Activated naive CD8-positive, alpha-beta T cell (primary cell): ENCODE measurements around the gene HSPBAP1.
A peak's percentile ranks its signal among the peaks of the same experiment; 100 is the strongest.

Experiments used
- H3K27ac Mint-ChIP-seq: one replicate; pipeline ENCODE4 v1.8.0; 2021; ENCODE audit warnings: mixed read lengths
- H3K27me3 Mint-ChIP-seq: one replicate; pipeline ENCODE4 v1.8.0; 2021; ENCODE audit warnings: mixed read lengths
- H3K36me3 Mint-ChIP-seq: one replicate; pipeline ENCODE4 v1.8.0; 2021; ENCODE audit warnings: mixed read lengths
- H3K4me1 Mint-ChIP-seq: one replicate; pipeline ENCODE4 v1.8.0; 2021; ENCODE audit warnings: low read depth, mixed read lengths
- H3K4me3 Mint-ChIP-seq: one replicate; pipeline ENCODE4 v1.8.0; 2021; ENCODE audit warnings: mild to moderate bottlenecking, mixed read lengths
- H3K9me3 Mint-ChIP-seq: one replicate; pipeline ENCODE4 v1.8.0; 2021; ENCODE audit warnings: low read depth, mixed read lengths

HSPBAP1 gene, protein sequence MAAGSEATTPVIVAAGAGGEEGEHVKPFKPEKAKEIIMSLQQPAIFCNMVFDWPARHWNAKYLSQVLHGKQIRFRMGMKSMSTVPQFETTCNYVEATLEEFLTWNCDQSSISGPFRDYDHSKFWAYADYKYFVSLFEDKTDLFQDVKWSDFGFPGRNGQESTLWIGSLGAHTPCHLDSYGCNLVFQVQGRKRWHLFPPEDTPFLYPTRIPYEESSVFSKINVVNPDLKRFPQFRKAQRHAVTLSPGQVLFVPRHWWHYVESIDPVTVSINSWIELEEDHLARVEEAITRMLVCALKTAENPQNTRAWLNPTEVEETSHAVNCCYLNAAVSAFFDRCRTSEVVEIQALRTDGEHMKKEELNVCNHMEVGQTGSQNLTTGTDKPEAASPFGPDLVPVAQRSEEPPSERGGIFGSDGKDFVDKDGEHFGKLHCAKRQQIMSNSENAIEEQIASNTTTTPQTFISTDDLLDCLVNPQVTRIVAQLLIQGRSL

DNA sequence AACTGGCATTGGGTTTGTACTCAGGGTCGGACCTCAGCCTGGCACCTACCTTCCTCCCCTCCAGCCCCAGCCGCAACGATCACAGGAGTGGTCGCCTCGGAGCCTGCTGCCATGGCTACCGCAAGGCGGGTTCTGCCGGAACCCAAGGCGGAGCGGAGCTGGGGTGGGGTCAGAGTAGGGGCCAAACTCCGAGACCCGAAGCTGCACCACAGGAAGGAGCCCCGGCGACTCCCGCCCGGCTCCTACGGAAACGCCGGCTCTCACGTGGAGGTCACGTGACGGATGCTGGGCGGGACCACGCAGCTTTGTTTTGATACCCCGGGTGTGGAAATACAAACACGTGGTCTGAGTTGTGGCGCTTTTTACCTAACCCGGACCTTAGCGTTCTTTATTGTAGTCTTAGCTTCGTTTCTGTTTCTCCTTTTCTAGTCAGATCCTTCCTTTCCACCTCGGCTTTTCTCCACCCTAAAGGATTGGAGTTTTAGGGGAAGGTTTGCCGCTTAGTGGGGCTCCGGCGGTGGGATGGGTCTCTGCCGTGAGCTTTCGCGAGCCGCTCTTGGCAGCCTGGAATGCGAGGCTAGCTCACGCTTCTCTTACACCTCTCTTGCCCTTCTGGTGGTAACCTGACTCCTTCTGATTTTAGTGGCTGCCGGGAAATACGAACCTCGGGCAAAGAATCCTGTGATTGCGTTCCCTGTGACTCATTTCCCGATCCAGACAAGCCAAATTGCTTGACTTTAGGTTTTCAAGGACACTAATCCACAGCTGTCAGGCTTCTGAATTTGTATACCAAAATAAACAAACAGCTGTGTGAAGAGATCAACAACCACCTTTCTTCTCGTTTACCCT, at the start of gene HSPBAP1:
Gene HSPBAP1, minus strand, starts transcription at position 264 of the 849 bp plus-strand sequence. Its CDS starts 151 bp downstream, at position 113.
- H3K4me1 Mint-ChIP-seq = peaks cover 40% of the 10 kb centered on the region
- H3K4me3 Mint-ChIP-seq = no peak within 1 kb of the TSS
- no peaks in the 10 kb centered on the region for H3K27me3 Mint-ChIP-seq
- H3K27ac Mint-ChIP-seq = peak within 1 kb of the TSS; percentile 91
- H3K36me3 Mint-ChIP-seq = peaks cover 3% of the 10 kb centered on the region
- no peaks in the 10 kb centered on the region for H3K9me3 Mint-ChIP-seq

DNA sequence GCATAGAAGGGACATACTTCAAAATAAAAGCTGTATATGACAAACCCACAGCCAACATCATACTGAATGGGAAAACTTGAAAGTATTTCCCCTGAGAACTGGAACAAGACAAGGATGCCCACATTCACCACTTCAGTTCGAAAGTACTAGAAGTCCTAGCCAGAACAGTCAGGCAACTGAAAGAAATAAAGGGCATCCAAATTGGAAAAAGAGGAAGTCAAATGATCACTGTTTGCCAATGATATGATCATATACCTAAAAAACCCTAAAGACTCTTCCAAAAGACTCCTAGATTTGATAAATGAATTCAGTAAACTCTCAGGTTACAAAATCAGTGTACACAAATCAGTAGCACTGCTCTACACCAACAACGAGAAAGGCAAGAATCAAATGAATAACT, 42.0 kb upstream of the HSPBAP1 start:
- Mint-ChIP-seq H3K27ac (no peak overlapping the region), H3K9me3 (peaks cover 8% of the 10 kb centered on the region), H3K36me3 (peaks cover 23% of the 10 kb centered on the region), H3K4me3 (no peak overlapping the region), H3K27me3 (no peaks in the 10 kb centered on the region), H3K4me1 (no peaks in the 10 kb centered on the region)

DNA sequence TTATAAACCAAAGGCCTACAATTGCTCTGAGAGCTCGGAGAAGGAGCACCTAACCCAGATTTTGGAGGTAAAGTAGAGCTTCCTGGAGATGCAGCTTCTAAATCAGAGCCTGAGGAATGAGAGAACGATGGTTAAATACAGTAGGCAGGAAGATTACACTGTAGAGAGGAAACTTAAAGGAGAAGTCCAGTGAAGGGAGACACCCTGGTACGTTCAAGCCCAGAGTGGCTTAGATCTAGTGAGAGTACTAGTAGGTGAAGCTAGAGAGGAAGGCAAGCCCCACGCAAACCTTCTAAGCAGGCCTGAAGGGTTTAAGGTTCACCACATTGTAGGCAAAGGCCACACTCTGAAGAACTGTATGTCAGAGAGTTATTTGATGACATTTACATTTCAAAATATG, 34.6 kb upstream of the HSPBAP1 start:
- Mint-ChIP-seq H3K4me3 (no peak overlapping the region), H3K9me3 (no peaks in the 10 kb centered on the region), H3K4me1 (no peaks in the 10 kb centered on the region), H3K27ac (no peak overlapping the region), H3K36me3 (peaks cover 32% of the 10 kb centered on the region), H3K27me3 (no peaks in the 10 kb centered on the region)

DNA sequence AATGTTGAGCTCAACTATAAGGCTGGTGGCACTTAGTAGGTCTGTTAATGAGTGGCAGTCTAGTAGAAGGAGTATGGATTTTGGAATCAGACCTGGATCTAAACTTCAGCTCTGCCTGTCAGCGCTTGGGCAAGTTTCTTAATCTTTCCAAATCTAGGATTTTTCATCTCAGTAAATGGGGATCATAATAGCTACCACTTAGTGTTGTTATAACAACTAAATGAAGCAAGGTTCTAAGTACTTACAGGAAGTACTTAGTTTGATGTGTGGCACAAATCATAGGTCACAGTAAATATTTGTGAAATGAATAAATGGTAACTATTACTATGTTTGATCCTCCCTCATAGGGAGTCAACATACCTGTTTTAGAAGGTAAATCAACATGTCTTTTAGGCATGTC, 32.6 kb upstream of the HSPBAP1 start:
- H3K9me3 Mint-ChIP-seq = no peaks in the 10 kb centered on the region
- H3K27ac Mint-ChIP-seq = no peak overlapping the region
- peaks cover 34% of the 10 kb centered on the region for H3K36me3 Mint-ChIP-seq
- no peak overlapping the region for H3K4me3 Mint-ChIP-seq
- no peaks in the 10 kb centered on the region for H3K4me1 Mint-ChIP-seq
- no peaks in the 10 kb centered on the region for H3K27me3 Mint-ChIP-seq

DNA sequence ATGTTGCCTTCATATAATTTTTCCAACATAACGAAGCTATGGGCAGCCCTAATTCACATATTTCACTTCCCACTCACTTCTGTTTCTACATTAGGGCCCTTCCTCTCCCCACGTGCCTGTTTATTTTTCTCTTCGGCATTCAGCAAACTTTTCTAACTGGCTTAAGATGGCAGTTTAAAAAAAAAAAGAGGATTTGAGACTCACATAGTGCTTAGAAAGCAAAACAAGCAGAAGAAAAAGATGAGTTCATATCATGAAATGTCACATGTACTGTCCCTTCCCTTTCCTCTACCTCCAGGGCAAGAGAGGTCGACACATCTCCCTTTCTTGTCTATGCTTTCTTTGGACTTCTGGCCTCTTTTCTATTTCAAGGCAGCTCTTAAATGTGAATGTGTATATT, 31.8 kb upstream of the HSPBAP1 start:
- H3K27me3 Mint-ChIP-seq = no peaks in the 10 kb centered on the region
- no peak overlapping the region for H3K27ac Mint-ChIP-seq
- H3K4me3 Mint-ChIP-seq = no peak overlapping the region
- no peaks in the 10 kb centered on the region for H3K9me3 Mint-ChIP-seq
- H3K4me1 Mint-ChIP-seq = no peaks in the 10 kb centered on the region
- peaks cover 34% of the 10 kb centered on the region for H3K36me3 Mint-ChIP-seq

DNA sequence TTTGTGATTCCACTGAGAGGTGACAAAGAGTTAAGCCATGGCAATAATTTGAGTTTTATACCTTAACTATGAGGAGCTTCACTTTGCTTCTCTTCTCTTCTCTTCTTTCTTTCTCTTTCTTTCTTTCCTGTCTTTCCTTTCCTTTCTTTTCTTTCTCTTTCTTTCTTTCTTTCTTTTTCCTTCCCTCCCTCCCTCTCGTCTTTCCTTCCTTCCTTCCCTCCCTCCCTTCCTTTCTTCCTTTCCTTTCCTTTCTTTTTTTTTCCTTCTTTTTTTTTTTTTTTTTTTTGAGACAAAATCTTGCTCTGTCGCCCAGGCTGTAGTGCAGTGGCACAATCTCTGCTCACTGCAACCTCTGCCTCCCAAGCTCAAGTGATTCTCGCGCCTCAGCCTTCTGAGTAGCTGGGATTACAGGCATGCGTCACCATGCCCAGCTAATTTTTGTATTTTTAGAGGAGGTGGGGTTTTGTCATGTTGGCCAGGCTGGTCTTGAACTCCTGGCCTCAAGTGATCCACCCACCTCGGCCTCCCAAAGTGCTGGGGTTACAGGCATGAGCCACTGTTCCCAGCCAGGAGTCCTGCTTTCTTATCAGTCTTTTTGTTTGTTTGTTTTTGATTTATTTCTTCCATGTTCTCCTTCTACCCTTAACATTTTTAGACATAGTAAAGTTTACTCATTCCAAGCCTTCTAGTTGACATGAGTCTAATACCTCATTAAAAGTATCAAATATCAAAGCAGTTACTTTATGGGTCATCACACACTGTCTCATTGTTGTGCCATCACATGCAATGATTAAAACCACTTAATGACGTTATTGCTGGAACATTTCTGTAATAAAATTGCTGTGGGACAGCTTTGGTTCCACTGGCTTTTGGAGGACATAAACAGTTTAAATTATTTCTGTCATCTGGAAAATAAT, 31.1 kb upstream of the HSPBAP1 start:
- Mint-ChIP-seq H3K36me3 (peaks cover 29% of the 10 kb centered on the region), H3K27me3 (no peaks in the 10 kb centered on the region), H3K27ac (no peak overlapping the region), H3K4me1 (no peaks in the 10 kb centered on the region), H3K9me3 (no peaks in the 10 kb centered on the region), H3K4me3 (no peak overlapping the region)

DNA sequence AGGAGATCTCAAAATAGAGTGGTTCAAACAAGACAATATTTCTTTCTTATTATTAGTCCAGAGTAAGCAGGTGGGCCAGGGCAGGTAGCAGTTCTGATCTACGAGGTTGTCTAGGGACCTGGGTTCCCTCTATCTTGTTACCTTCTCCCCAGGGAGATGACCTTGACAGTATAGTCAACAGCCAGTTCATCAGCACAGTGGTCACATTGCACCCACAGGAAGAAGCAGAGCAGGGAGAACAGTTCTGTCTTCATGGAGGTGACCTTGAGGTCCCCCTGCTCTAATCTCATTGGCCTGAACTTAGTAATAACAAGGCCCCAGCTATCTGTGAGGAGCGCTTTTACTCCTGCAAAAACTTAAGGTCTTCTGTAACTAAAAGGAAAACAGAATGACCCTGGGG, 23.0 kb upstream of the HSPBAP1 start:
- Mint-ChIP-seq H3K4me3 (no peak overlapping the region), H3K36me3 (peaks cover 13% of the 10 kb centered on the region), H3K9me3 (no peaks in the 10 kb centered on the region), H3K4me1 (no peaks in the 10 kb centered on the region), H3K27me3 (no peaks in the 10 kb centered on the region), H3K27ac (no peak overlapping the region)

DNA sequence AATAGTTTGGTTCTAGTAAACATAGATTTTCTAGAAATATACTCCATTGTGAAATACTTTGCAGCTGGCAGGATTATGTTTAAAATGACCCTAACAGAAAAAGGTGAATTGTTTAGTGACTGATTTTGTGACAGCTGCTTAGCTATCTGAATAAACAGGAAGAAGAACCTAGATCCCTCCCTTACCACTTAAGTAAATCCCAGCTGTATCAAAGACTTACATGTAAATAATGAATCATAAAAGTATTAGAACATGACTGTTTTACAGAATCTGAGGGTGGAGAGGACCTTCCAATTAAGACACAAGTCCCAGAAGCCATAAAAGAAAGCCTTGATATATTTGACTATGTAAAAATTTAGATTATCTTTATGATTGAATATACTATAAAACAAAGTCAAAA, 17.1 kb upstream of the HSPBAP1 start:
- H3K4me1 Mint-ChIP-seq = no peaks in the 10 kb centered on the region
- no peak overlapping the region for H3K27ac Mint-ChIP-seq
- H3K4me3 Mint-ChIP-seq = no peak overlapping the region
- peaks cover 17% of the 10 kb centered on the region for H3K36me3 Mint-ChIP-seq
- H3K9me3 Mint-ChIP-seq = no peaks in the 10 kb centered on the region
- no peaks in the 10 kb centered on the region for H3K27me3 Mint-ChIP-seq

DNA sequence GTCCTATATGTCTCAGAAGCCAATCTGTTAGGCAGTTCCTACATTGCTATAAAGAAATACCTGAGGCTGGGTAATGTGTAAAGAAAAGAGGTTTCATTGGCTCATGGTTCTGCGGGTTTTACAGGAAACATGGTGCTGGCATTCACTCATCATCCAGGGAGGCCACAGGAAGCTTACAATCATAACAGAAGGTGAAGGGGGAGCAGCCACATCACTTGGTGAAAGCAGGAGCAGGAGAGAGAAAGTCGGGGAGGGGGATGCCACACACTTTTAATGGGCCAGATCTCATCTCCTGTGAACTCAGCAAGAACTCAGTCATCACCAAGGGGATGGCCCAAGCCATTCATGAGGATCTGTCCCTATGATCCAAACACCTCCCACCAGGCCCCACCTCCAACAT, 10.3 kb upstream of the HSPBAP1 start:
- Mint-ChIP-seq H3K9me3 (peaks cover 3% of the 10 kb centered on the region), H3K4me3 (no peak overlapping the region), H3K27ac (no peak overlapping the region), H3K36me3 (peaks cover 29% of the 10 kb centered on the region), H3K4me1 (peaks cover 7% of the 10 kb centered on the region), H3K27me3 (no peaks in the 10 kb centered on the region)

DNA sequence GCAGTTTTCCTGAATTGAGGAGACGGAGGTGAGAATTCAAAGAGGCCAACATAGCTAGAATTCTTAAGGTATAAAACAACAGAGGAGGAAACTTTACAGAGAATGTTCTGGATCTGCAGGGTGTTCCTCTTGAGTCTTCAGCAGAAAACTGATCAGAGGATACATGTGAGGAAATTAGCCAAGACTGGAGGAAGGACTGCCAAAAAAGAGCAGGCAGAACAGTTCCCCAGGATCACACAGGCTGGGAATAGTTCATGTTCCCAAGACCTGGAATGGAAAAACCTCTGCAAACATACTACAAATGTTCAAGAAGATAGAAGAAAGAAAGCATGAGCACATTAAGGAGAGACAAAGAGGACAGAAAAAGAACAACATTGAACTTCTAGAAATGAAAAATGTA, 8.7 kb upstream of the HSPBAP1 start:
- H3K27ac Mint-ChIP-seq = no peak overlapping the region
- H3K27me3 Mint-ChIP-seq = no peaks in the 10 kb centered on the region
- peaks cover 11% of the 10 kb centered on the region for H3K4me1 Mint-ChIP-seq
- H3K4me3 Mint-ChIP-seq = no peak overlapping the region
- H3K36me3 Mint-ChIP-seq = peaks cover 19% of the 10 kb centered on the region
- H3K9me3 Mint-ChIP-seq = peaks cover 3% of the 10 kb centered on the region

DNA sequence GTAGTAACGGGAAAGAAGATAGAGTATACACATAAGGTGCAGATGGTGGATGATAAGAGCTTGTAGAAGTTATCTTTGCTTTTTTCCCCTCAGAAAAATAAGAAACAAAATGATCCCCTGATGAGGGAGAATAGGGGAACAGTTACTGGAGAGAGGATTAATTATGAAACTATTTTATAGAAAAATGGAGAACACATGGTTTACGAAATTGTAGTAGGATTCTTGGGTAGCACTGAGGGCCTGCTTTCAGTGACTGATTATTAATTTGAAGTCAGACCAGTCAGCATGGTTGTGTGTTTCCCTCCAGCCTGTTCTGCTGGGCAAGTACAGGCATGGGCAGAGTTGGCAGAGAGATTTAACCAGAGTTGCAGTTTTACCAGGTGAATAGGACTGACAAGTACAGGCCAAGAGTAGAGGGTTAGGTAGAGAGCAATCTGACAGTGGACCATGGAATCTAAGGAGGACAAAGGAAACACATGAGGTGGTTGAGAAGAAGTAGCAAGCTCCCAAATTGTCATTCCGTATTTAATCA, 7.1 kb upstream of the HSPBAP1 start:
- Mint-ChIP-seq H3K36me3 (peaks cover 20% of the 10 kb centered on the region), H3K27ac (no peak overlapping the region), H3K27me3 (no peaks in the 10 kb centered on the region), H3K9me3 (peaks cover 3% of the 10 kb centered on the region), H3K4me3 (no peak overlapping the region), H3K4me1 (peaks cover 24% of the 10 kb centered on the region)

DNA sequence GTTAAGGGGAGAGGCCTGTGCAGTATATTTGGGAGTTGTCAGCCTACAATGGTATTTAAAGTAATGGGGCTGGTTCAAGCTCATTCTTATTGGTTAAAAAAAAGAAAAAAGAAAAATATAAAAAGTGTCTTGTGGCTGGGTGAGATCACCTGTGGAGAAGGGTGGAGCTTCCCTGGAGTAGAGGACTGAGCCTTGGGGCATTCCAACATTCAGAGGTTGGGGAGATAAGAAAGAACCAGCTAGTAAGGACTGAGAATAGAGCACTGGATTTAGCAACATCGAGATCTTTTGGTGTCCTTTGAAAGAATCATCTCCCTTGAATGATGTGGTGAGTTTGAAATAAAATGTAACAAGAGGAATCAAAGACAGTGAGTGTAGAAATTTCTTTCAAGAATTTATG, 6.4 kb upstream of the HSPBAP1 start:
- Mint-ChIP-seq H3K27ac (no peak overlapping the region), H3K4me3 (no peak overlapping the region), H3K36me3 (peaks cover 20% of the 10 kb centered on the region), H3K4me1 (peaks cover 27% of the 10 kb centered on the region), H3K27me3 (no peaks in the 10 kb centered on the region), H3K9me3 (peaks cover 3% of the 10 kb centered on the region)

DNA sequence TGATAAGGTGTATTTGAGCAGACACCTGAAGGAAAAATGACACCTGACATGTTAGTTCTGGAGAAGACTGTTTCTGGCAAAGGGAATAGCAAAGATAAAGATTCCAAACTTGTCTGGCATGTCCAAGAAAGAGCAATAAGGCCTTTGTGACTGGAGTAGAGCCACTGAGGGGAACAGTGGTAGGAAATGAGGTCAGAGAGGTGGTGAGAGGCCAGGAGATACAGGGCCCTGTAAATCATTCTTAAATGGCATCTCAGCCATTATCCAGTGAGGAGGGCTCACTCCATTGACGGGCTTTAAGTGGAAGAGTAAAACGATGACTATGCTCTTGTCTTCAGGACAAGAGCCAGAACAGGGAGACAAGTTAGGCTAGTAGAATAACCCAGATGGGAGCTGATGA, 5.7 kb upstream of the HSPBAP1 start:
- H3K27me3 Mint-ChIP-seq = no peaks in the 10 kb centered on the region
- peaks cover 20% of the 10 kb centered on the region for H3K36me3 Mint-ChIP-seq
- peaks cover 31% of the 10 kb centered on the region for H3K4me1 Mint-ChIP-seq
- H3K27ac Mint-ChIP-seq = no peak overlapping the region
- H3K9me3 Mint-ChIP-seq = peaks cover 3% of the 10 kb centered on the region
- H3K4me3 Mint-ChIP-seq = no peak overlapping the region

DNA sequence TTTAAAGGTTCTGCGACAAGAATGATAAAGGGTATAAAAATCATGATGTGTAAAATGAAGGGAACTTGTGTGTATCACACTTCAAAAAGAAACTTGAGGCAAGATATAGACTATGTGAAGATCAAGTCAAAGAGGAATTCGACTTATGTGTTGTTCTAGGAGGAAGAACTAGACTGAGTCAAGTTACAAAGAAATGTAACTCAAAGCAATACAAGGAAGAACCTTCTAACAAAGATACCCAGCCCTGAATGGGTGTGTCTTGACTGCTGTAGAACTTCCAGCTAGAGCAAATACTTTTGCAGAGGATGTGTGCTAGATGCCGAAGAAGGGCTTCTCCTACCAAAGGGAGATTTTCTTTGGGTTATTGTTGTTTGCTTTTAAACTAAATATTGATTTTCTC, 3.7 kb upstream of the HSPBAP1 start:
- peak overlapping the region; percentile 61 for H3K4me3 Mint-ChIP-seq
- peaks cover 36% of the 10 kb centered on the region for H3K4me1 Mint-ChIP-seq
- H3K27me3 Mint-ChIP-seq = no peaks in the 10 kb centered on the region
- H3K36me3 Mint-ChIP-seq = peaks cover 7% of the 10 kb centered on the region
- no peaks in the 10 kb centered on the region for H3K9me3 Mint-ChIP-seq
- H3K27ac Mint-ChIP-seq = no peak overlapping the region
